ENCODE measurements around the gene SH3PXD2A. TPM values are rescaled to one million over a fixed set of nuclear protein-coding genes. Genes with fewer than 3 reads are reported as not detected.
A peak's percentile ranks its signal among the peaks of the same experiment; 100 is the strongest.
"Not testable (repeated sequence)": the region's sequence is repeated elsewhere in the genome, so short reads cannot be mapped to it uniquely, and the experiment has no call there.

Gene SH3PXD2A
- total RNA-seq, 1 experiment from 2014 or later, result 4.5 TPM

DNA sequence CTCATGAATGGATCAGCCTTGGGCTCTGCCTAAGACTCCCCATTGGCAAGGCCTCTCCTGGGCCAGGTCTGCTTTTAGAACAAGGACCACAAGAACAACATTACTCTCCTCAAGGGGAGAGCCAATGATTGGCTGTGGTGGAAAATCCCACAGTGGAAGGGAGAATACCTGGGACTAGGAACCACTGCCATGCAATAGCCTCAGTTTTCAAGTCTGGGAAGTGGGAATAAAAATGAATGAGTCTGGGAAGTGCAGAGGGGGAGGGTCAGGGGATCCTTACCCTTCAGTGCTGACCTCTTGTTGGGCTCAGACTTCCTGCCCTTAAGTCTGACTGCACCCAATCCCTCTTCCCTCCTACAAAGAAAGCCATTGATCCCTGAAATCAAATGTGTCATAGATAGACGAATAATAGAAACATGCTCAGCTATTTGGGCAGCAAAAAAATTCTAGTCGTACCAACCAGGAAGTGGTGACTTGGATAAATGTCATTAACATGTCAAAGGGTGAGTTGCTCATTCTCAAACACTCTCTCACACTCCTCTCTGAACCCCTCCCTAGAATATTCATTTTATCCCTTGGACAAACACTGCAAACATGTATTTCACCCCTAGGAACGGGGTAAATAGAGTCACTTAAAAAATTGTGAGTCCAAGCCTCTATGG, 123.6 kb downstream of the SH3PXD2A start:
- Histone ChIP-seq H3K14ac (ENCODE audit: insufficient read depth, low read length) (no peak overlapping the region), H3K79me1 (ENCODE audit: insufficient read depth, low read depth, low read length, poor library complexity, severe bottlenecking) (no peaks in the 10 kb centered on the region), H3K9ac (ENCODE audit: extremely low read depth, insufficient read length, low read length) (no peak overlapping the region), H3K4me2 (ENCODE audit: insufficient read depth, insufficient read length, low read length) (no peak overlapping the region), H4K8ac (replicated peaks; ENCODE audit: insufficient read length, low read depth, low read length) (no peak overlapping the region), H3K27ac (ENCODE audit: insufficient read length, low read depth, low read length) (no peak overlapping the region), H3K9me3 (ENCODE audit: control insufficient read depth, low read depth, low read length) (no peaks in the 10 kb centered on the region), H3K27me3 (ENCODE audit: insufficient read depth, low read length) (no peaks in the 10 kb centered on the region), H2BK5ac (ENCODE audit: insufficient read length, low read length) (no peak overlapping the region), H2BK20ac (ENCODE audit: low read depth, low read length, poor library complexity, severe bottlenecking) (no peak overlapping the region), H3K23me2 (ENCODE audit: insufficient read length, low read depth, low read length, poor library complexity, severe bottlenecking) (no peaks in the 10 kb centered on the region), H2BK120ac (ENCODE audit: low read depth, low read length, poor library complexity, severe bottlenecking) (no peak overlapping the region), H3K79me2 (ENCODE audit: insufficient read depth, low read length) (no peaks in the 10 kb centered on the region), H3K23ac (ENCODE audit: insufficient read length, low read depth, low read length) (no peak overlapping the region), H3K18ac (ENCODE audit: insufficient read length, low read depth, low read length) (no peak overlapping the region), H2AFZ (ENCODE audit: low read length) (no peak overlapping the region), H2BK12ac (ENCODE audit: insufficient read length, low read depth, low read length) (no peak overlapping the region), H3T11ph (ENCODE audit: low read length) (no peak overlapping the region), H3K56ac (ENCODE audit: insufficient read length, low read depth, low read length) (no peak overlapping the region), H3K4ac (ENCODE audit: low read depth, low read length) (no peak overlapping the region), H4K20me1 (ENCODE audit: control insufficient read depth, insufficient read depth, insufficient read length) (no peaks in the 10 kb centered on the region), H3K4me1 (ENCODE audit: insufficient read depth, low read length) (no peaks in the 10 kb centered on the region; the same call in 1 of the 2 replicates), H4K5ac (ENCODE audit: insufficient read length, low read depth, low read length) (no peak overlapping the region), H2AK5ac (ENCODE audit: insufficient read length, low read length) (no peak overlapping the region), H4K91ac (ENCODE audit: insufficient read length, low read depth, low read length) (no peak overlapping the region), H2BK15ac (ENCODE audit: low read depth, low read length) (no peak overlapping the region)
- Mint-ChIP-seq H3K27ac (peak overlapping the region in 1 of 3 experiments; percentile 72; a peak in 1 of 7 replicates), H3K9me3 (no peaks in the 10 kb centered on the region; a peak in 1 of 5 replicates), H3K36me3 (ENCODE audit: insufficient read depth in 1 of 3, low read depth in 3 of 3) (no peaks in the 10 kb centered on the region; a peak in 1 of 7 replicates), H3K4me1 (peaks cover 43 to 44% of the 10 kb centered on the region in 2 experiments), H3K27me3 (ENCODE audit: low read depth) (no peaks in the 10 kb centered on the region), H3K4me3 (no peak overlapping the region)
- DNase-seq, result no peak
- WGBS (ENCODE audit: extremely low coverage, insufficient read length, low lambda C conversion rate), result no CpG with 5 or more reads among the region's 3 CpGs
- TF ChIP-seq, protein P1, sequence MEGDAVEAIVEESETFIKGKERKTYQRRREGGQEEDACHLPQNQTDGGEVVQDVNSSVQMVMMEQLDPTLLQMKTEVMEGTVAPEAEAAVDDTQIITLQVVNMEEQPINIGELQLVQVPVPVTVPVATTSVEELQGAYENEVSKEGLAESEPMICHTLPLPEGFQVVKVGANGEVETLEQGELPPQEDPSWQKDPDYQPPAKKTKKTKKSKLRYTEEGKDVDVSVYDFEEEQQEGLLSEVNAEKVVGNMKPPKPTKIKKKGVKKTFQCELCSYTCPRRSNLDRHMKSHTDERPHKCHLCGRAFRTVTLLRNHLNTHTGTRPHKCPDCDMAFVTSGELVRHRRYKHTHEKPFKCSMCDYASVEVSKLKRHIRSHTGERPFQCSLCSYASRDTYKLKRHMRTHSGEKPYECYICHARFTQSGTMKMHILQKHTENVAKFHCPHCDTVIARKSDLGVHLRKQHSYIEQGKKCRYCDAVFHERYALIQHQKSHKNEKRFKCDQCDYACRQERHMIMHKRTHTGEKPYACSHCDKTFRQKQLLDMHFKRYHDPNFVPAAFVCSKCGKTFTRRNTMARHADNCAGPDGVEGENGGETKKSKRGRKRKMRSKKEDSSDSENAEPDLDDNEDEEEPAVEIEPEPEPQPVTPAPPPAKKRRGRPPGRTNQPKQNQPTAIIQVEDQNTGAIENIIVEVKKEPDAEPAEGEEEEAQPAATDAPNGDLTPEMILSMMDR (conservative IDR thresholded peaks at IDR 0.05), result no peak

DNA sequence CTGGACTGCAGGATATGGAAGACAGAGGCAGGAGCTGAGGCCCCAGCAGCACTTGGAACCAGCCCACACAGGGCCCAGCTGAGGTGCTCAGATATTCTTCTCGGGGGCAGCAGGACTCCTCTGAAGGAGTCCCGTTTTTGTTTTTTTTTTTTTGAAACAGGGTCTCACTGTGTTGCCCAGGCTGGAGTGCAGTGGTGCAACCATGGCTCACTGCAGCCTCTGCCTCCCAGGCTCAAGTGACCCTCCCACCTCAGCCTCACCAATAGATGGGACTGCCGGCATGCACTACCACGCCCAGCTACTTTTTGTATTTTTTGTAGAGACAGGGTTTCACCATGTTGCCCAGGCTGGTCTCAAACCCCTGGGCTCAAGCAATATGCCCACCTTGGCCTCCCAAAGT, 124.3 kb downstream of the SH3PXD2A start:
- H3K18ac ChIP-seq (ENCODE audit: insufficient read length, low read depth, low read length); H4K8ac ChIP-seq (replicated peaks; ENCODE audit: insufficient read length, low read depth, low read length); H3K4me2 ChIP-seq (ENCODE audit: insufficient read depth, insufficient read length, low read length); H3K4me1 ChIP-seq (ENCODE audit: insufficient read depth, low read length); H3K9me3 Mint-ChIP-seq; H4K5ac ChIP-seq (ENCODE audit: insufficient read length, low read depth, low read length); H3K4me3 Mint-ChIP-seq; H2BK15ac ChIP-seq (ENCODE audit: low read depth, low read length); H2AK5ac ChIP-seq (ENCODE audit: insufficient read length, low read length); H4K91ac ChIP-seq (ENCODE audit: insufficient read length, low read depth, low read length); H2BK5ac ChIP-seq (ENCODE audit: insufficient read length, low read length); H3K9ac ChIP-seq (ENCODE audit: extremely low read depth, insufficient read length, low read length); H4K20me1 ChIP-seq (ENCODE audit: control insufficient read depth, insufficient read depth, insufficient read length); H3K27ac ChIP-seq (ENCODE audit: insufficient read length, low read depth, low read length); H3K56ac ChIP-seq (ENCODE audit: insufficient read length, low read depth, low read length); H3K27ac Mint-ChIP-seq; DNase-seq; H3K14ac ChIP-seq (ENCODE audit: insufficient read depth, low read length); H3K79me1 ChIP-seq (ENCODE audit: insufficient read depth, low read depth, low read length, poor library complexity, severe bottlenecking); H3K27me3 Mint-ChIP-seq (ENCODE audit: low read depth); H2BK120ac ChIP-seq (ENCODE audit: low read depth, low read length, poor library complexity, severe bottlenecking); H3K9me3 ChIP-seq (ENCODE audit: control insufficient read depth, low read depth, low read length); H3K23ac ChIP-seq (ENCODE audit: insufficient read length, low read depth, low read length); H3K23me2 ChIP-seq (ENCODE audit: insufficient read length, low read depth, low read length, poor library complexity, severe bottlenecking); H3K27me3 ChIP-seq (ENCODE audit: insufficient read depth, low read length); H2AFZ ChIP-seq (ENCODE audit: low read length); H3K4ac ChIP-seq (ENCODE audit: low read depth, low read length); H3K79me2 ChIP-seq (ENCODE audit: insufficient read depth, low read length); H2BK20ac ChIP-seq (ENCODE audit: low read depth, low read length, poor library complexity, severe bottlenecking); H3T11ph ChIP-seq (ENCODE audit: low read length); H3K36me3 Mint-ChIP-seq (ENCODE audit: insufficient read depth in 1 of 3, low read depth in 3 of 3); H2BK12ac ChIP-seq (ENCODE audit: insufficient read length, low read depth, low read length): not testable (repeated sequence)
- no CpG with 5 or more reads among the region's 4 CpGs for WGBS (ENCODE audit: extremely low coverage, insufficient read length, low lambda C conversion rate)
- peaks cover 40% of the 10 kb centered on the region in 2 experiments for H3K4me1 Mint-ChIP-seq

Measured in H9 (cell line).